GM12892 (cell line): ENCODE results near the gene INPP4B.

Experiments
- POLR2A ChIP-seq: IDR thresholded peaks from 2 replicates; pipeline ENCODE4 v1.6.1; 2011; ENCODE audit warnings: low read depth, low read length, control low read depth
- POLR2AphosphoS5 ChIP-seq: IDR thresholded peaks from 2 replicates; pipeline ENCODE4 v1.6.1; 2011; ENCODE audit warnings: low read depth, low read length, control low read depth

DNA sequence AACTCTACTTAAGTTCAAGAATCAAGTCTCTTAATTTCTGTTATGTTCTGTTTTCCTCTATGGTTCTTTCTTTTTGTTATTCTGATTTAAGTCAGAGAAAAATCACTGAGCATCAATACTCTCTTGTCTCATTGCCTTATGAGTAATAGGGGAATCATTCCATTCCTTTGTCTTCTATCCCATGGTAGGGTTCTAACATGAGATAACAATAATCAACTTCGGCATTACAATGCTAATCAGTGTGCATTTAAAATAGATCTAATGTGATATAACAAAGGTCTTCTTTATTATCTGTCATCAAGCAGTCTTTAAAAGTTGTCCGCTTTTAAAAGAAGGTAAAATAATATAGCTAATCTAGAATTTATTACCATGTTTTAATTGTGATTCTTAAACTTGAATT lies 762.8 kb downstream of the INPP4B start:
- TF ChIP-seq POLR2A (no peak), POLR2AphosphoS5 (no peak)
